GM23248 (cell line): Measurements from ENCODE around the gene CA14. TPM values are rescaled to one million over a fixed set of nuclear protein-coding genes. Genes with fewer than 3 reads are reported as not detected.
"Not testable (repeated sequence)": the region's sequence is repeated elsewhere in the genome, so short reads cannot be mapped to it uniquely, and the experiment has no call there.

Experiments used
- DNase-seq: peaks from one replicate; pipeline ENCODE4 v3.0.0-alpha.2; 2015
- H2AFZ ChIP-seq: fragments of 200-600 bp; sonication (generic); 2 replicates; pipeline ENCODE4 v1.6.1; 2016; ENCODE audit warnings: antibody characterized with exemption
- H3F3A ChIP-seq: fragments of 200-600 bp; sonication (generic); 2 replicates; pipeline ENCODE4 v1.6.1; 2016; ENCODE audit warnings: mild to moderate bottlenecking, antibody characterized with exemption, mixed run types; ENCODE audit not compliant: insufficient read depth
- H3K27ac ChIP-seq: fragments of 200-600 bp; sonication (generic); 2 replicates; pipeline ENCODE4 v1.5.1; 2016; ENCODE audit warnings: mild to moderate bottlenecking
- H3K27me3 ChIP-seq: fragments of 200-600 bp; sonication (generic); replicated peaks from 2 replicates; pipeline ENCODE4 v1.6.1; 2016; ENCODE audit warnings: mild to moderate bottlenecking; ENCODE audit not compliant: insufficient read depth
- H3K36me3 ChIP-seq: fragments of 200-600 bp; sonication (generic); 2 replicates; pipeline ENCODE4 v1.6.1; 2016; ENCODE audit warnings: low read depth, mild to moderate bottlenecking
- H3K4me1 ChIP-seq: fragments of 200-600 bp; sonication (generic); 2 replicates; pipeline ENCODE4 v1.6.1; 2016; ENCODE audit warnings: mild to moderate bottlenecking; ENCODE audit not compliant: insufficient read depth
- H3K4me2 ChIP-seq: fragments of 200-600 bp; sonication (generic); one replicate; pipeline ENCODE4 v1.6.1; 2016; ENCODE audit warnings: mild to moderate bottlenecking; ENCODE audit not compliant: unreplicated experiment
- H3K4me3 ChIP-seq: fragments of 200-600 bp; sonication (generic); 2 replicates; pipeline ENCODE4 v1.5.1; 2016; ENCODE audit warnings: mild to moderate bottlenecking
- H3K79me2 ChIP-seq: fragments of 200-600 bp; sonication (generic); 2 replicates; pipeline ENCODE4 v1.6.1; 2016; ENCODE audit warnings: mild to moderate bottlenecking; ENCODE audit not compliant: insufficient read depth
- H3K9ac ChIP-seq: fragments of 200-600 bp; sonication (generic); 2 replicates; pipeline ENCODE4 v1.6.1; 2016; ENCODE audit warnings: mild to moderate bottlenecking
- H3K9me2 ChIP-seq: fragments of 200-600 bp; sonication (generic); 2 replicates; pipeline ENCODE4 v1.6.1; 2016; ENCODE audit warnings: mixed run types, mild to moderate bottlenecking, moderate library complexity; ENCODE audit not compliant: insufficient read depth
- H3K9me3 ChIP-seq: fragments of 200-600 bp; sonication (generic); one replicate; pipeline ENCODE4 v1.6.1; 2017; ENCODE audit warnings: low read depth
- H4K20me1 ChIP-seq: fragments of 200-600 bp; sonication (generic); 2 replicates; pipeline ENCODE4 v1.6.0; 2016; ENCODE audit not compliant: insufficient read depth
- EZH2 ChIP-seq: fragments of 200-600 bp; sonication (generic); IDR thresholded peaks from 2 replicates; pipeline ENCODE4 v1.6.1; 2018; ENCODE audit warnings: antibody characterized with exemption, mild to moderate bottlenecking; ENCODE audit not compliant: insufficient read depth, poor library complexity, severe bottlenecking
- EZH2phosphoT487 ChIP-seq: fragments of 200-600 bp; sonication (generic); IDR thresholded peaks from 2 replicates; pipeline ENCODE4 v1.6.1; 2018; ENCODE audit warnings: antibody characterized with exemption, moderate library complexity, mild to moderate bottlenecking, low read depth; ENCODE audit not compliant: insufficient read depth
- WGBS, 2 experiments: methylation state at CpG; one replicate each; pipeline ENCODE4 v1.1.6; 2015 to 2017; ENCODE audit warnings: low lambda C conversion rate in 2 of 2, low coverage in 1 of 2; ENCODE audit errors: missing lambda C conversion rate in 2 of 2; 5-methylcytosine and 5-hydroxymethylcytosine counted together
- in situ Hi-C: fragments of 300-500 bp; cut with MboI; formaldehyde crosslinking; loops from 2 replicates; pipeline ENCODE4 v1.15.0; 2020
- polyA plus RNA-seq: library from polyadenylated mRNA; unstranded; fragments of >200 nt; fragmentation: Nextera tagmentation; extraction: Ambion mirVana; gene quantifications from 2 replicates; pipeline ENCODE4 v1.2.1, GENCODE V29; 2016
- total RNA-seq: library from RNA; depleted of rRNA; stranded (reverse); fragments of >200 nt; shearing (Covaris generic); gene quantifications from 2 replicates; pipeline ENCODE4 v1.2.3, GENCODE V29; 2014

CA14 gene
- total and polyA plus RNA-seq, 2 experiments from 2014 or later: not detected

- H4K20me1 ChIP-seq: 0 out of 2 replicates have a peak, but pooled peaks cover 3% of the 10 kb centered on the region
- H3K36me3 ChIP-seq: peaks cover 27% of the 10 kb centered on the region
- H3K4me1 ChIP-seq: 0 out of 2 replicates have a peak, but pooled peaks cover under 1% of the 10 kb centered on the region
- in situ Hi-C loops: no loop called here
- H3K4me3 ChIP-seq: no peak overlapping the region
- no peaks in the 10 kb centered on the region for H3K27me3 ChIP-seq
- H3K9me3 ChIP-seq: no peaks in the 10 kb centered on the region
- H3K9me2 ChIP-seq: no peaks in the 10 kb centered on the region
- no peak overlapping the region for H3K9ac ChIP-seq
- H3K79me2 ChIP-seq: peaks cover 78% of the 10 kb centered on the region
- no peaks in the 10 kb centered on the region; the same call in 1 of the 2 replicates for H3F3A ChIP-seq
- no peak overlapping the region for H3K4me2 ChIP-seq
- H2AFZ ChIP-seq: no peak overlapping the region
- 97 to 98% methylated on average over 3 of the region's 3 CpGs for WGBS, 2 experiments
- H3K27ac ChIP-seq: no peak overlapping the region
- no peak for DNase-seq
- TF ChIP-seq EZH2: no peak
- TF ChIP-seq EZH2phosphoT487: no peak
Measured at GRCh38 chr1:150299716-150300115, 42.1 kb downstream of the CA14 start.

DNA sequence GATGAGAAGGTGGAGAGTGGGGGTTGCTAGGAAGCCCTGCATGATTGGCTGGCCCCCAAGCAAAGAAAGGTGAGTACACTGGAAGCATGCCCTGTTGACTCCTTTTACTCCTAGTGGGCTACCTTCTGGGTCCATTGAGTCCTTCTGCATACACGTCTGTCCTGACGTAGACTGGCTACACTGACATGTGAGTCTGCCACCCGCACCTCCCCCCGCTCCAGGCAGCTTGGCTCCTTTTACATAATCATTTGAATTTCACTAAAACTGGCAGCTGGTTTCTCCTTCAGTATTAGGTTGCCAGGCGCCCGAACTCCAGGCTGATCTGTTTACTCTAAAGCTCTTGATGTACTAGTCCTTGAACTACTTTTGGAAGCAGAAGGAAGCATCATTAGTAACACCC lies 44.8 kb downstream of the CA14 start:
- Histone ChIP-seq H3K9me3 (no peaks in the 10 kb centered on the region), H3K9ac (no peak overlapping the region), H3F3A (no peaks in the 10 kb centered on the region; the same call in 1 of the 2 replicates), H3K79me2 (peaks cover 53% of the 10 kb centered on the region), H4K20me1 (no peaks in the 10 kb centered on the region), H3K4me2 (no peak overlapping the region), H3K9me2 (no peaks in the 10 kb centered on the region), H3K36me3 (peaks cover 27% of the 10 kb centered on the region), H2AFZ (no peak overlapping the region), H3K4me1 (no peaks in the 10 kb centered on the region), H3K4me3 (no peak overlapping the region), H3K27me3 (no peaks in the 10 kb centered on the region), H3K27ac (no peak overlapping the region)
- TF ChIP-seq EZH2 (no peak), EZH2phosphoT487 (no peak)
- WGBS, 2 experiments: 81 to 85% methylated on average over 6 of the region's 6 CpGs
- DNase-seq: no peak
- in situ Hi-C loops: no loop called here

GRCh38 chr1:150302902-150303301 lies 45.3 kb downstream of the CA14 start:
- no peaks in the 10 kb centered on the region for H3K9me3 ChIP-seq
- no peaks in the 10 kb centered on the region for H3K27me3 ChIP-seq
- H3K4me3 ChIP-seq: no peak overlapping the region
- WGBS, 2 experiments: 50 to 61% methylated on average over 2 of the region's 2 CpGs
- H3K4me2 ChIP-seq: no peak overlapping the region
- no peaks in the 10 kb centered on the region for H4K20me1 ChIP-seq
- H3F3A ChIP-seq: no peaks in the 10 kb centered on the region; the same call in 1 of the 2 replicates
- H3K4me1 ChIP-seq: no peaks in the 10 kb centered on the region
- no peak overlapping the region for H3K27ac ChIP-seq
- peaks cover 33% of the 10 kb centered on the region for H3K36me3 ChIP-seq
- no peak for DNase-seq
- H3K9ac ChIP-seq: no peak overlapping the region
- H3K79me2 ChIP-seq: peaks cover 48% of the 10 kb centered on the region
- no peaks in the 10 kb centered on the region for H3K9me2 ChIP-seq
- TF ChIP-seq EZH2phosphoT487: no peak
- no peak for TF ChIP-seq EZH2
- in situ Hi-C loops: no loop called here
- no peak overlapping the region for H2AFZ ChIP-seq

DNA sequence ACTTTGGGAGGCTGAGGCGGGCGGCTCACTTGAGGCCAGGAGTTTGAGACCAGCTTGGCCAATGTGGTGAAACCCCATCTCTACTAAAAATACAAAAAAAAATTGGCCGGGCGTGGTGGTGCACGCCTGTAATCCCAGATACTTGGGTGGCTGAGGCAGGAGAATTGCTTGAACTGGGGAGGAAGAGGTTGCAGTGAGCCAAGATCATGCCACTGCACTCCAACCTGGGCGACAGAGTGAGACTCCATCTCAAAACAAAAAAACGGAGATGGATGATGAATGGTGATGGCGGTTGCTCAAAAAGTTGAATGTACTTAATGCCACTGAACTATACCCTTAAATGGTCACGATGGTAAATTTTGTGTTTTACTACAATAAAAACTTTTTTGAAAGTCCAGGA lies 51.0 kb downstream of the CA14 start:
- H3K4me3 ChIP-seq, H3K79me2 ChIP-seq, H3K9me3 ChIP-seq, H3K27me3 ChIP-seq, H3K9ac ChIP-seq, H3K9me2 ChIP-seq, H2AFZ ChIP-seq, in situ Hi-C loops, H3F3A ChIP-seq, H3K4me2 ChIP-seq, DNase-seq, H4K20me1 ChIP-seq, H3K4me1 ChIP-seq, H3K27ac ChIP-seq, H3K36me3 ChIP-seq: not testable (repeated sequence)
- 89 to 93% methylated on average over 9 of the region's 9 CpGs for WGBS, 2 experiments
